Gastrocnemius medialis (tissue), 4 donors: Measurements from ENCODE around the gene IRF2. TPM values are rescaled to one million over a fixed set of nuclear protein-coding genes. Genes with fewer than 3 reads are reported as not detected.
A peak's percentile ranks its signal among the peaks of the same experiment; 100 is the strongest.

Experiments used
- ATAC-seq, 2 donors: fragments of 150-250 bp; one replicate each; pipeline ENCODE4 v1.9.1; 2016
- DNase-seq, 2 donors: peaks; one replicate each; pipeline ENCODE4 v3.0.0-alpha.2; 2019
- H3K27ac ChIP-seq, 4 donors: fragments of 200-600 bp; sonication (generic); 1 replicate in 1 of 4; 2 replicates in 3 of 4; pipeline ENCODE4 v1.5.1; 2016 to 2018; ENCODE audit warnings: mild to moderate bottlenecking in 2 of 4, moderate library complexity in 1 of 4
- H3K27me3 ChIP-seq, 3 donors: fragments of 200-600 bp; sonication (generic) in 2 of 3; 1 replicate in 1 of 3; 2 replicates in 2 of 3; pipeline versions ENCODE4 v1.5.1 to v1.6.0; 2016 to 2019; ENCODE audit warnings: mild to moderate bottlenecking in 1 of 3, moderate library complexity in 1 of 3
- H3K36me3 ChIP-seq, 2 donors: fragments of 200-600 bp; sonication (generic) in 1 of 2; one replicate each; pipeline ENCODE4 v1.5.1; 2017 to 2018
- H3K4me1 ChIP-seq, 2 donors: fragments of 200-600 bp; sonication (generic) in 1 of 2; one replicate each; pipeline ENCODE4 v1.5.1; 2016 to 2017; ENCODE audit warnings: mild to moderate bottlenecking in 2 of 2
- H3K4me3 ChIP-seq, 4 donors: fragments of 200-600 bp; sonication (generic) in 3 of 4; 1 replicate in 1 of 4; 2 replicates in 3 of 4; pipeline ENCODE4 v1.5.1; 2016 to 2019; ENCODE audit warnings: mild to moderate bottlenecking in 2 of 4
- H3K9me3 ChIP-seq, 3 donors: fragments of 200-600 bp; sonication (generic) in 2 of 3; 1 replicate in 1 of 3; 2 replicates in 2 of 3; pipeline ENCODE4 v1.5.1; 2016 to 2019
- POLR2A ChIP-seq, 2 donors: fragments of 450-650 bp; IDR thresholded peaks; one replicate each; pipeline ENCODE4 v1.6.1; 2017; ENCODE audit warnings: antibody characterized with exemption in 2 of 2, mild to moderate bottlenecking in 2 of 2, moderate library complexity in 2 of 2
- in situ Hi-C, 4 donors: fragments of 200-750 bp; cut with MboI; loops; one replicate each; pipeline versions ENCODE4 v1.15.0 to v1.8.0; 2017; ENCODE audit warnings: low sequenced_read_pairs in 4 of 4
- intact Hi-C: fragments of 100-400 bp; cut with DNase I; formaldehyde crosslinking; loops from one replicate; pipeline ENCODE4 v1.15.1; 2023; ENCODE audit warnings: low total_unique reads
- total RNA-seq, 4 donors: library from RNA; depleted of rRNA; stranded (reverse); fragments of >200 nt; gene quantifications; one replicate each; pipeline versions ENCODE4 v1.1.0 to v1.2.3, GENCODE V29; 2016
- TF ChIP-seq, protein P1 (sequence below), 5 experiments: fragments of 450-650 bp in 3 of 5; fragments of 200-600 bp in 2 of 5; sonication (generic) in 2 of 5; IDR thresholded peaks in 4 of 5; conservative IDR thresholded peaks in 1 of 5; 1 replicate in 4 of 5; 2 replicates in 1 of 5; pipeline ENCODE4 v1.5.1; 2016 to 2019; ENCODE audit warnings: antibody characterized with exemption in 5 of 5, mild to moderate bottlenecking in 3 of 5, moderate library complexity in 3 of 5

Gene IRF2
- total RNA-seq, 4 donors from 2014 or later: 20.9 to 37.1 (median 32.8) TPM

GRCh38 chr4:184388106-184388505 is 86.2 kb downstream of the IRF2 start:
- H3K27ac ChIP-seq: peak overlapping the region in 3 of 4 donors; percentile 78 to 89 (median 86)
- in situ Hi-C loops: no loop called here
- H3K36me3 ChIP-seq: peaks cover 0 to 51% of the 10 kb centered on the region in 2 donors

DNA sequence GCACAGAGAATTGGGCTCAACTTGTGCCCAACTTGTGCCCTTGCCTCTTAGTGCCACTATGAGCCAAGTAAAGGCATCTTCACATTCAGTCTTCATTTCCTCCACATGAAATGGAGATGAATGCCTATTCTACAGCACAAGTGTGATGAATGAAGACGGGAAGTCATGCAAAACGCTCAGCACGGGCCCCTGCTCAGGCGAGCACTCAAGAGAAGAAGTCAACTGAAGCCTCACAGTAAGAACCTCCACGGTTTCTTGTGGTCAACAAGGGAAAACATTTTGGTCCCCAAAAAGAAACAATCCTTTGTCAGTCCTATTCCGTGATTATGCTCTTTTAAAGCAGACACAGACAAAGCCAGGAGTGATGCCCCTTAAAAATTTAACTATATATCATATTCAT is 87.0 kb downstream of the IRF2 start:
- TF ChIP-seq POLR2A (IDR thresholded peaks at IDR 0.05): no peak
- TF ChIP-seq, protein P1, sequence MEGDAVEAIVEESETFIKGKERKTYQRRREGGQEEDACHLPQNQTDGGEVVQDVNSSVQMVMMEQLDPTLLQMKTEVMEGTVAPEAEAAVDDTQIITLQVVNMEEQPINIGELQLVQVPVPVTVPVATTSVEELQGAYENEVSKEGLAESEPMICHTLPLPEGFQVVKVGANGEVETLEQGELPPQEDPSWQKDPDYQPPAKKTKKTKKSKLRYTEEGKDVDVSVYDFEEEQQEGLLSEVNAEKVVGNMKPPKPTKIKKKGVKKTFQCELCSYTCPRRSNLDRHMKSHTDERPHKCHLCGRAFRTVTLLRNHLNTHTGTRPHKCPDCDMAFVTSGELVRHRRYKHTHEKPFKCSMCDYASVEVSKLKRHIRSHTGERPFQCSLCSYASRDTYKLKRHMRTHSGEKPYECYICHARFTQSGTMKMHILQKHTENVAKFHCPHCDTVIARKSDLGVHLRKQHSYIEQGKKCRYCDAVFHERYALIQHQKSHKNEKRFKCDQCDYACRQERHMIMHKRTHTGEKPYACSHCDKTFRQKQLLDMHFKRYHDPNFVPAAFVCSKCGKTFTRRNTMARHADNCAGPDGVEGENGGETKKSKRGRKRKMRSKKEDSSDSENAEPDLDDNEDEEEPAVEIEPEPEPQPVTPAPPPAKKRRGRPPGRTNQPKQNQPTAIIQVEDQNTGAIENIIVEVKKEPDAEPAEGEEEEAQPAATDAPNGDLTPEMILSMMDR (IDR thresholded peaks at IDR 0.05 in 4 of 5, conservative IDR thresholded peaks at IDR 0.05 in 1 of 5): no peak
- Histone ChIP-seq H3K36me3 (peaks cover 0 to 43% of the 10 kb centered on the region in 2 donors), H3K9me3 (no peaks in the 10 kb centered on the region), H3K4me1 (peaks cover 53 to 56% of the 10 kb centered on the region in 2 donors), H3K27me3 (no peaks in the 10 kb centered on the region), H3K27ac (peak overlapping the region; percentile 78 to 89 (median 83)), H3K4me3 (no peak overlapping the region)
- in situ Hi-C loops (no loop called here), intact Hi-C loops (loop anchor here (5.0 kb wide), 1 partner anchor 150 kb away; no protein-coding TSS in a partner anchor)
- no peak for DNase-seq
- no peak for ATAC-seq

More at GRCh38 chr4:184388106-184388505, 86.2 kb downstream of the IRF2 start:
- Histone ChIP-seq H3K27me3 (no peaks in the 10 kb centered on the region), H3K4me3 (no peak overlapping the region), H3K9me3 (no peaks in the 10 kb centered on the region), H3K4me1 (peaks cover 46 to 49% of the 10 kb centered on the region in 2 donors)
- intact Hi-C loops: loop anchor here (5.0 kb wide), 1 partner anchor 149 kb away; no protein-coding TSS in a partner anchor
- no peak for TF ChIP-seq POLR2A (IDR thresholded peaks at IDR 0.05)
- TF ChIP-seq, protein P1 (IDR thresholded peaks at IDR 0.05 in 4 of 5, conservative IDR thresholded peaks at IDR 0.05 in 1 of 5): no peak
- no peak for DNase-seq
- no peak for ATAC-seq

DNA sequence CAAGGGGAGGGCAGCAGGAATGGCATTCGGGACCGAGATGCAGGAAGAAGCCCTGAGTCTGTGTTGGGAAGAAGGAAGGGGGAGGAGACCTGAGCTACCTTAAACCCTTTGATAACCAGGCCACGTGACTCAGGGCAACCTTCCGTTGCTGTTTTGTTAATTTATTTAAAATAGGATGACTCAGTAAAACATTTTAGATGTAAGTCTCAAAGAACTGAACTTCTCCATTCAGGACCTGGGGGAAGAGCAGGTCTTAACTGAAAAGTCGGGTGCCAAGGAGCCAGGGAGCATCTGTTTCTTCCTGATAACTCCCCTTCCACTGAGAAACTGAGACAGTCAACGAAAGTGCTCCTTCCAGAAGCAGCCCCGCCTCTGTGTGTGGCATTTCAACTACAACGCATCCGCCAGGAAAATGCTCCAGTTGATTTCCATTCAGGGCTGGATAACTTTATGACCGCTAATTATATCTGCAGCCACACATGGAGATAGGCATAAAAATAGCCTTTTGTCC is 88.0 kb downstream of the IRF2 start:
- in situ Hi-C loops: no loop called here
- peaks cover 57 to 61% of the 10 kb centered on the region in 2 donors for H3K4me1 ChIP-seq

DNA sequence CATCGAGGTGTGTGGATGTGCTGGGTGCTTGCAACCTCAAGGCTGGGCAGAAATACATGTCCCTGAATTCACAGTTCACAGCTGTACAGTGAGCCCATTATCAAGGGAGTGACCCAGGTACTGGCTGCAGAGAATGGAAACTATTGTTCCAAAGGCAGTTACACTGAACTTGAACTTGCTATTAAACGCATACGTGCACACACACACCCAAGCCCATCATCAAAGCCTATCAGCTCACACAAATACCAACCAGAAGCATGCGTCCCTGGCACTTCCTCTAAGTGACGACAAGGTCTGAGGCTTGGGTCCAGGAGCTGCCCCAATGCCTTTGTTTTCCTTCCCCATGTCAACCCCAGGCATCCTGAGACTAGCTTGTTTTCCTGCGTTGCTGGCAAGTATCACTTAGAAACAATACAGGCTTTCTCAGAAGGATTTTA is 88.6 kb downstream of the IRF2 start:
- DNase-seq: peak in 1 of 2 donors; percentile 38

More for the DNA sequence above, 88.0 kb downstream of the IRF2 start:
- ATAC-seq (peak; percentile 64 to 68), DNase-seq (peak; percentile 53 to 61)
- H3K36me3 ChIP-seq: peaks cover 0 to 33% of the 10 kb centered on the region in 2 donors
- peak overlapping the region; percentile 78 to 89 (median 83) for H3K27ac ChIP-seq
- H3K4me3 ChIP-seq: peak overlapping the region in 2 of 4 donors; percentile 6 to 8
- no peaks in the 10 kb centered on the region for H3K9me3 ChIP-seq
- intact Hi-C loops: loop anchor here (5.0 kb wide), 1 partner anchor 151 kb away; no protein-coding TSS in a partner anchor
- TF ChIP-seq POLR2A (IDR thresholded peaks at IDR 0.05): no peak
- TF ChIP-seq, protein P1 (IDR thresholded peaks at IDR 0.05 in 4 of 5, conservative IDR thresholded peaks at IDR 0.05 in 1 of 5): no peak
- no peaks in the 10 kb centered on the region for H3K27me3 ChIP-seq

More for the DNA sequence above, 88.6 kb downstream of the IRF2 start:
- Histone ChIP-seq H3K27ac (peak overlapping the region; percentile 78 to 89 (median 83)), H3K9me3 (no peaks in the 10 kb centered on the region), H3K4me3 (peak overlapping the region in 1 of 4 donors; percentile 6), H3K36me3 (peaks cover 0 to 28% of the 10 kb centered on the region in 2 donors), H3K4me1 (peaks cover 57 to 58% of the 10 kb centered on the region in 2 donors), H3K27me3 (no peaks in the 10 kb centered on the region)
- in situ Hi-C loops: no loop called here
- no peak for TF ChIP-seq POLR2A (IDR thresholded peaks at IDR 0.05)
- TF ChIP-seq, protein P1 (IDR thresholded peaks at IDR 0.05 in 4 of 5, conservative IDR thresholded peaks at IDR 0.05 in 1 of 5): no peak
- intact Hi-C loops: loop anchor here (2.0 to 5.0 kb wide), 2 partner anchors 89 to 152 kb away; partner anchors contain the start of gene IRF2
- peak; percentile 8 to 17 for ATAC-seq
